Daoy (cell line): ENCODE results near the gene ATXN1L. TPM values are rescaled to one million over a fixed set of nuclear protein-coding genes. Genes with fewer than 3 reads are reported as not detected.
"Not testable (repeated sequence)": the region's sequence is repeated elsewhere in the genome, so short reads cannot be mapped to it uniquely, and the experiment has no call there.

Experiments used
- DNase-seq: peaks from one replicate; pipeline ENCODE4 v3.0.0-alpha.2; 2015; ENCODE audit warnings: low read depth
- total RNA-seq: library from RNA; depleted of rRNA; stranded (reverse); fragments of >200 nt; shearing (Covaris generic); gene quantifications from 2 replicates; pipeline ENCODE4 v1.2.3, GENCODE V29; 2014; rRNA removed

The ATXN1L gene, protein sequence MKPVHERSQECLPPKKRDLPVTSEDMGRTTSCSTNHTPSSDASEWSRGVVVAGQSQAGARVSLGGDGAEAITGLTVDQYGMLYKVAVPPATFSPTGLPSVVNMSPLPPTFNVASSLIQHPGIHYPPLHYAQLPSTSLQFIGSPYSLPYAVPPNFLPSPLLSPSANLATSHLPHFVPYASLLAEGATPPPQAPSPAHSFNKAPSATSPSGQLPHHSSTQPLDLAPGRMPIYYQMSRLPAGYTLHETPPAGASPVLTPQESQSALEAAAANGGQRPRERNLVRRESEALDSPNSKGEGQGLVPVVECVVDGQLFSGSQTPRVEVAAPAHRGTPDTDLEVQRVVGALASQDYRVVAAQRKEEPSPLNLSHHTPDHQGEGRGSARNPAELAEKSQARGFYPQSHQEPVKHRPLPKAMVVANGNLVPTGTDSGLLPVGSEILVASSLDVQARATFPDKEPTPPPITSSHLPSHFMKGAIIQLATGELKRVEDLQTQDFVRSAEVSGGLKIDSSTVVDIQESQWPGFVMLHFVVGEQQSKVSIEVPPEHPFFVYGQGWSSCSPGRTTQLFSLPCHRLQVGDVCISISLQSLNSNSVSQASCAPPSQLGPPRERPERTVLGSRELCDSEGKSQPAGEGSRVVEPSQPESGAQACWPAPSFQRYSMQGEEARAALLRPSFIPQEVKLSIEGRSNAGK
- 5.9 and 13.0 TPM in 2 replicates for total RNA-seq

- DNase-seq: peak; percentile 93
These were observed at the start of gene ATXN1L for GRCh38 chr16:71845639-71846430. Gene ATXN1L, plus strand, starts transcription at chr16:71845976. Its CDS starts 3,765 bp downstream, at chr16:71849741.

- no peak for DNase-seq
These were observed 49.2 kb upstream of the ATXN1L start for GRCh38 chr16:71796501-71797097.

GRCh38 chr16:71803305-71803690 is 42.5 kb upstream of the ATXN1L start:
- DNase-seq: no peak

GRCh38 chr16:71807905-71808592 is 37.7 kb upstream of the ATXN1L start:
- peak; percentile 6 for DNase-seq

GRCh38 chr16:71808593-71809459 is 37.0 kb upstream of the ATXN1L start, which contains the start of gene AP1G1:
Gene AP1G1, minus strand, starts transcription at chr16:71808834. Its CDS starts 19,355 bp downstream, at chr16:71789479.
- peak; percentile 97 for DNase-seq

GRCh38 chr16:71810155-71810530 is 35.6 kb upstream of the ATXN1L start:
- not testable (repeated sequence) for DNase-seq

GRCh38 chr16:71811261-71811803 is 34.4 kb upstream of the ATXN1L start:
- no peak for DNase-seq

GRCh38 chr16:71817155-71817500 is 28.6 kb upstream of the ATXN1L start:
- not testable (repeated sequence) for DNase-seq

DNA sequence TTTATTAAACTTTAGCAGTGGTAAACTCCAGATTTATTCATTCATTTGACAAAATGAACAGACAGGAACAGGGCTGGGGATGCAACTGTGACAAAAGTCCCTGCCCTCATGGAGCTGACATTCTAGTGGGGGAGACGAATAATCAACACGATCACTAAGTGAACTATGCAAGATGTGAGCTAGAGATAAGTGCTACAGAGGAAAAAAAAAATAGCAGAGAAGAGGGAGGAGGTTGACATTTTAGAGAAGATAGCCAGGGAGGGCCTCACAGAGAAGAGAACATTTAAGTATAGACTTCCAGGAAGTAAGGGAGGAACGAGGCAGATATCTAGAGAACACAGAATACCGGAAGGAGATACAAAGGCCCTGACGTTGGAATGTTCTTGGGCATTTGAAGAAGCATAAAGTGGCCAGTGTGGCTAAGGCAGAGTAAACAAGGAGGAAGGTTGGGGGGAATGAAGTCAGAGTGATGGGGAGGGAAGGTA is 19.2 kb upstream of the ATXN1L start:
- DNase-seq: no peak

- DNase-seq: no peak
These were observed 15.4 kb upstream of the ATXN1L start for GRCh38 chr16:71830359-71830758.

GRCh38 chr16:71831698-71832097 is 14.1 kb upstream of the ATXN1L start:
- not testable (repeated sequence) for DNase-seq

DNA sequence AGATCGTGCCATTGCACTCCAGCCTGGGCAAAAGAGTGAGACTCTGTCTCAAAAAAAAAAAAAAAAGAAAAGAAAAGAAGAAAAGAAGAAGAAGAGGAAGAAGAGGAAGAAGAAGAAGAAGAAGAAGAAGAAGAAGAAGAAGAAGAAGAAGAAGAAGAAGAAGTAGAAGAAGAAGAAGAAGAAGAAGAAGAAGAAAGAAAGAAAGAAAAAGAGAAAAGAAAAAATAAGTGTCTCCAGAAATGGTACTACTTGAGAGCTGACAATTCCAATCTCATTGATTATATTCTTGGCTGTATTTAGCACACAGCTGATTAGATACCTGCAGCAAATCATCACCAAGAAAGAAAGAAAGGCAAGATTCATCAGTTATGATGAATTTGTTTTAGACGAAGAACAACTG is 13.7 kb upstream of the ATXN1L start:
- DNase-seq: not testable (repeated sequence)

DNA sequence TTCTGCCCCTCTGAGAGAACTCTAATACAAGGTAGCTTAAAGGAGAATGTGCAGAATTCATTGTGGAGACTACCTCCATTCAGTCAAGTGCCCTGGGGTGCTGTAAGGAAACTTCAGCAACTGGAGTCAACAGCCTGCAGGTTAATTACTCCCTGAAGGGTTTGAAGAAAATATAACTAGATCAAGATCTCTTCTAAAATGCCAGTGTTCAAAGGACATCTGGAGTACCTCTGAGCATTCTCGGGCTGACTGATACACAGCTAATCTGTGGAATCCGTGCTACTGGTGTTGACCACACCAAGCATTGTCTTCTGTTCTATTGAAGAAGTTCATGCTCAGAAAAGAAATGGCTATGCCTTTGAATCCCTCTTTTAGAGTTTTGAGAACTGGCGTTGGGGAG is 11.5 kb upstream of the ATXN1L start:
- DNase-seq: no peak

- no peak for DNase-seq
These were observed 8.6 kb upstream of the ATXN1L start for GRCh38 chr16:71837150-71837549.

DNA sequence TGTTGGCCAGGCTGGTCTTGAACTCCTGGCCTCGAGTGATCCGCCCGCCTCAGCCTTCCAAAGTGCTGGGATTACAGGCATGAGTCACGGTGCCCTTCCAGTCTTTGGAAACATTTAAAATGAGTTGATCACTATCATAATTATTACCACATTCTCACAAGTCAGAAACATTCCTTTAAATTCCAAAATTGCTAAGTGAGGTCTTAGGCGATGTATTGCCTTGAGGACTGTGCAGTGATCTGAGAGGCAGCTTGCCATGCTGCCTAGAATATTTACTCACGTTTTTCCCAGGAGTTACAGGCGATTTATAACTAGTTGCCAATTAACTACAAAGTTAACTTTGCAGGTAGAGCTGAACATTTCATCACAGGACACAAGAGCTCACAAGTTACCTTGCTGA is 5.7 kb upstream of the ATXN1L start:
- no peak for DNase-seq

- DNase-seq: no peak
These were observed 2.2 kb upstream of the ATXN1L start for GRCh38 chr16:71843572-71843971.

DNA sequence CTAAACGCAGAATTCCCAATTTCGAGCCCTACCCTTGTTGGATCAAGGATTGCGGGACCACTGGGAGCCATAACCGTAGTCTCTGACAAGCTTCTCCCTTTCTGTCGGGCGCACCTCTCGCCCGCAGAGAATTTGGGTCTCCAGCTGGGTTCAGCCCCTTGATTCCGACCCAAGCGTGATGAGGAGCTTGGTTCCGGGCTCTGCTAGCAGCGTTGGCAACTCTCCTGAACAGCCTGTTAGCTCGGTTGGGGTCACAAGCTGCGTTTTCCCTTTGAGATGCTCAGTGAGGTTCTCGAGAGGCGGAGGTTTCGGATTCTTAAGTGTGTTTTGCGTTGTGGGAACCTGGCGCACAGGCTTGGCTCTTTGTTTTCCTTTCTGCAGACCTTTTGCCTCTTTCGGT is 655 bp downstream of the ATXN1L start:
- no peak for DNase-seq

GRCh38 chr16:71847096-71847495 is 1.3 kb downstream of the ATXN1L start:
- no peak for DNase-seq

GRCh38 chr16:71848622-71849021 is 2.8 kb downstream of the ATXN1L start:
- no peak for DNase-seq

GRCh38 chr16:71851746-71852145 is 6.0 kb downstream of the ATXN1L start:
- DNase-seq: no peak
